Lung (tissue), 12 donors: Measurements from ENCODE around the gene APOL3. TPM values are rescaled to one million over a fixed set of nuclear protein-coding genes. Genes with fewer than 3 reads are reported as not detected.

ENCODE experiments used
- ATAC-seq: fragments of 200-7000 bp; cut with Tn5 transposase; one replicate; pipeline ENCODE4 v1.9.1; 2020; ENCODE audit warnings: moderate number of reproducible peaks; ENCODE audit not compliant: insufficient read depth, low FRiP score
- DNase-seq, 3 donors: peaks; one replicate each; pipeline ENCODE4 v3.0.0-alpha.2; 2013 to 2017
- H3K27ac ChIP-seq, 2 donors: one replicate each; pipeline ENCODE4 v1.5.1; 2013; ENCODE audit warnings: mild to moderate bottlenecking in 2 of 2, moderate library complexity in 2 of 2, control low read depth in 1 of 2, inconsistent platforms in 1 of 2, low read depth in 1 of 2, low read length in 1 of 2
- H3K27me3 ChIP-seq, 3 donors: one replicate each; pipeline ENCODE4 v1.5.1; 2013; ENCODE audit warnings: low read length in 2 of 3; ENCODE audit not compliant: control insufficient read depth in 3 of 3, insufficient read depth in 3 of 3
- H3K36me3 ChIP-seq, 4 donors: one replicate each; pipeline ENCODE4 v1.5.1; 2013; ENCODE audit warnings: low read length in 4 of 4, mild to moderate bottlenecking in 1 of 4, moderate library complexity in 1 of 4; ENCODE audit not compliant: control insufficient read depth in 4 of 4, insufficient read depth in 4 of 4
- H3K4me1 ChIP-seq, 5 donors: one replicate each; pipeline ENCODE4 v1.5.1; 2013; ENCODE audit warnings: low read length in 5 of 5, mild to moderate bottlenecking in 2 of 5, moderate library complexity in 1 of 5; ENCODE audit not compliant: control insufficient read depth in 5 of 5, insufficient read depth in 5 of 5
- H3K4me3 ChIP-seq: one replicate; pipeline ENCODE4 v1.5.1; 2013; ENCODE audit warnings: mild to moderate bottlenecking, control low read depth, moderate library complexity
- H3K9ac ChIP-seq, 2 donors: one replicate each; pipeline ENCODE4 v1.5.1; 2013; ENCODE audit warnings: low read length in 2 of 2, control low read depth in 1 of 2; ENCODE audit not compliant: insufficient read depth in 1 of 2
- H3K9me3 ChIP-seq, 4 donors: one replicate each; pipeline ENCODE4 v1.5.1; 2013; ENCODE audit warnings: low read length in 3 of 4, mild to moderate bottlenecking in 1 of 4, moderate library complexity in 1 of 4; ENCODE audit not compliant: control insufficient read depth in 4 of 4, insufficient read depth in 3 of 4
- WGBS, 2 donors: extraction: QIAGEN DNeasy Blood & Tissue Kit; methylation state at CpG; one replicate each; pipeline ENCODE4 v1.1.7; 2013; 5-methylcytosine and 5-hydroxymethylcytosine counted together
- polyA plus RNA-seq, 2 donors: library from polyadenylated mRNA; stranded (reverse); fragments of 200-250 nt; gene quantifications; one replicate each; pipeline ENCODE4 v1.2.1, GENCODE V29; 2013
- total RNA-seq, 2 donors: library from RNA; depleted of rRNA in 1 of 2; stranded (reverse); fragments of >200 nt in 1 of 2; gene quantifications; one replicate each; pipeline ENCODE4 v1.2.1, GENCODE V29; 2014 to 2021
- TF ChIP-seq, protein P1 (sequence below): IDR thresholded peaks from 2 replicates; pipeline ENCODE4 v1.5.1; 2012; ENCODE audit warnings: mild to moderate bottlenecking; ENCODE audit errors: control extremely low read depth, extremely low read depth
- donor health status: control.
- donor health status: control.
- donor health status: Bipolar disorder and iron deficiency.
- donor health status: healthy.
- donor health status: DM: yes; HTN: yes; CAD: no.

APOL3 gene
- total and polyA plus RNA-seq, 4 donors: 26.2 to 50.9 (median 44.7) TPM

DNA sequence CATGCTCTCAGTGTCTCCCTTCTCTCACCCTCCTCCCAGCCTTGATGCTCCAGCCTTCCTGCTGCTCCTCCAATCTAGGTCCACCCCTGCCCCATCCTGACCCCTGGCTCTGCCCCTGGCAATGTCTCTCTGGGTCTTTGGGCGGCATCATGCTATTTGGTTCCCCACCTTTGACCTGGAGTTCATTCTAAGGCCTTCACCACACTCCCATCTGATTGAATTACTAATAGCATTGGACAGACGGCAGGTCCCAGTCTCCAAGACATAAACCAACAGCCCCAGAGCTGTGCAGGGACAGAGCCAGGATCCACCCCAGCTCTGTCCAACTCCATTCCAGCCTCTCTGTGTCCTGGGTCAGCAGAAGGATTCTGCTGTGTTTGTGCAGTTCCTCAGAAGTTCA lies 33.8 kb upstream of the APOL3 start:
- no peaks in the 10 kb centered on the region for H3K9me3 ChIP-seq
- no peak overlapping the region for H3K9ac ChIP-seq
- H3K36me3 ChIP-seq: peaks cover 0 to 1% (median 0%) of the 10 kb centered on the region in 4 donors
- ATAC-seq: no peak
- no peak overlapping the region for H3K27ac ChIP-seq
- DNase-seq: no peak
- H3K27me3 ChIP-seq: no peaks in the 10 kb centered on the region
- H3K4me3 ChIP-seq: no peak overlapping the region
- WGBS, 2 donors: 87 to 96% methylated on average over 2 of the region's 2 CpGs
- TF ChIP-seq, protein P1, sequence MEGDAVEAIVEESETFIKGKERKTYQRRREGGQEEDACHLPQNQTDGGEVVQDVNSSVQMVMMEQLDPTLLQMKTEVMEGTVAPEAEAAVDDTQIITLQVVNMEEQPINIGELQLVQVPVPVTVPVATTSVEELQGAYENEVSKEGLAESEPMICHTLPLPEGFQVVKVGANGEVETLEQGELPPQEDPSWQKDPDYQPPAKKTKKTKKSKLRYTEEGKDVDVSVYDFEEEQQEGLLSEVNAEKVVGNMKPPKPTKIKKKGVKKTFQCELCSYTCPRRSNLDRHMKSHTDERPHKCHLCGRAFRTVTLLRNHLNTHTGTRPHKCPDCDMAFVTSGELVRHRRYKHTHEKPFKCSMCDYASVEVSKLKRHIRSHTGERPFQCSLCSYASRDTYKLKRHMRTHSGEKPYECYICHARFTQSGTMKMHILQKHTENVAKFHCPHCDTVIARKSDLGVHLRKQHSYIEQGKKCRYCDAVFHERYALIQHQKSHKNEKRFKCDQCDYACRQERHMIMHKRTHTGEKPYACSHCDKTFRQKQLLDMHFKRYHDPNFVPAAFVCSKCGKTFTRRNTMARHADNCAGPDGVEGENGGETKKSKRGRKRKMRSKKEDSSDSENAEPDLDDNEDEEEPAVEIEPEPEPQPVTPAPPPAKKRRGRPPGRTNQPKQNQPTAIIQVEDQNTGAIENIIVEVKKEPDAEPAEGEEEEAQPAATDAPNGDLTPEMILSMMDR: no peak
- H3K4me1 ChIP-seq: peaks cover 3 to 21% (median 14%) of the 10 kb centered on the region in 5 donors

DNA sequence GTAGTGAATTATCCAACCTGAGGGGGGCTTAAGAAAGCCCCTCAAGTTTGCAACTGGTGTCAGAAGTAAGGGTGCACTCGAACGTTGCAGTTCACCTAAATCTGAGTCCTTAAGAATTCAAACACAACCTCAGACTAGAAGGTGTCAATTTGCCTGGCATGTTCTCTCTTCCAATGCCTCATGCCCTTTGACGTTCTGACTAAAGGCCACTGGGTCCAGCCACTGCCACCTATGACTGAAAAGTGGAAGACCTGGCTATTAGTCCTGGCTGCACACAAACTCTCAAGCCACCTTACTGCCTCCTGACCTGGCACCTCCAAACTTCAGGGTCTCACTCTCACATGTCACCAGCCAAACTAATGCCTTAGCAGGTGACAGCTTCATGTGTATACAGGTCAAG lies 33.0 kb upstream of the APOL3 start:
- DNase-seq: no peak
- peaks cover 0 to 1% (median 0%) of the 10 kb centered on the region in 4 donors for H3K36me3 ChIP-seq
- WGBS, 2 donors: 63 to 74% methylated on average over 3 of the region's 3 CpGs
- H3K9ac ChIP-seq: no peak overlapping the region
- H3K4me1 ChIP-seq: peaks cover 3 to 21% (median 14%) of the 10 kb centered on the region in 5 donors
- no peak overlapping the region for H3K4me3 ChIP-seq
- no peak overlapping the region for H3K27ac ChIP-seq
- H3K9me3 ChIP-seq: no peaks in the 10 kb centered on the region
- H3K27me3 ChIP-seq: no peaks in the 10 kb centered on the region
- TF ChIP-seq, protein P1: no peak
- no peak for ATAC-seq

DNA sequence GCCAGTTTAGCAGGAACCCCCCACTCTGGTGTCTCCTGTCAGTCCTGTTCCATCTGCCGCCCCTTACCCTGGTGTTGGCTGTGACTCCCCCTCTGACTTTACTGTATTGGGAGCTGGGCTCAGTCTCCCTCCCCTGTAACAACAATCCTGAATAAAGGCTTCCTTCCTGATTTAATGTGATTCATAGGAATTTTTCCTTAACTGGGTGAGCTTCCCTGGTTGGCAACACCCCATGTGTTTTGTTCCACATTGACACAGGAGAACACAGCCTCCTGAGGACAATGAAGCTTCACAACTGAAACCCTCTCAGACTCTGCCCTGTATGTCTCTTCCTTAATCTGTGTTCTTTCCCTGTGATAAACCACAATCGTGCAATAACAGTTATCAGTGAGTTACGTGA lies 32.6 kb upstream of the APOL3 start:
- Histone ChIP-seq H3K9me3 (no peaks in the 10 kb centered on the region), H3K36me3 (peaks cover 0 to 1% (median 0%) of the 10 kb centered on the region in 4 donors), H3K4me1 (peaks cover 3 to 18% (median 14%) of the 10 kb centered on the region in 5 donors), H3K27me3 (no peaks in the 10 kb centered on the region), H3K4me3 (no peak overlapping the region), H3K9ac (no peak overlapping the region), H3K27ac (no peak overlapping the region)
- no peak for ATAC-seq
- DNase-seq: no peak
- TF ChIP-seq, protein P1: no peak
- WGBS, 2 donors: 79 to 80% methylated on average over 3 of the region's 3 CpGs

DNA sequence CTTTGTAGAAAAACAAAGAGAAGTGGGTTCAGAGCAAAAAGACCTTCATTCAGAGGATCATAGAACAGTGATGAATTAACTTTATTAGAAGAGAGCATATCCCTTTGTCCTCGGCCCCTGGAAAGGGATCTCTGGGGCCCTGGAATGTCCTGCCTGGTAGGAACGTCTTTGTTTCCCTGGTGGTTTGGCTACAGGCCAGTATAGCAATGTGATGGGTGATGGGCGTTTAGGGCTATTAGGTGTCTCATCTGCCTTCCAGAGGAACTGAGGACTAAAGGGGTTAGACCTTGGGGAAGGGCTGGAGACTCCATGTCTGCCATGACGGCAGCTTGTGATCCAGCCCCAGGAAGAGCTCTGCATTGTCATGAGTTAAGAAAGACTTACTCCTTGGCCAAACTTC lies 32.0 kb upstream of the APOL3 start:
- Histone ChIP-seq H3K9me3 (no peaks in the 10 kb centered on the region), H3K27me3 (no peaks in the 10 kb centered on the region), H3K4me1 (peaks cover 3 to 15% (median 11%) of the 10 kb centered on the region in 5 donors), H3K36me3 (peaks cover 0 to 1% (median 0%) of the 10 kb centered on the region in 4 donors), H3K27ac (no peak overlapping the region), H3K9ac (no peak overlapping the region), H3K4me3 (no peak overlapping the region)
- DNase-seq (no peak), ATAC-seq (no peak)
- TF ChIP-seq, protein P1: no peak
- WGBS, 2 donors: 62 to 65% methylated on average over 4 of the region's 4 CpGs
